ENCODE results near the gene CAPN15. TPM values are rescaled to one million over a fixed set of nuclear protein-coding genes. Genes with fewer than 3 reads are reported as not detected.
"Not testable (repeated sequence)": the region's sequence is repeated elsewhere in the genome, so short reads cannot be mapped to it uniquely, and the experiment has no call there.

Gene CAPN15
- total RNA-seq: 10 to 100 TPM; 76.4 to 81.2 TPM

GRCh38 chr16:527015-527903 lies at the start of gene CAPN15:
Gene CAPN15 (plus strand): TSS chr16:527712. CDS start chr16:546839, 19,127 bp downstream.
- intact Hi-C loops (cut with micrococcal nuclease): loop anchor here (5.0 kb wide), 1 partner anchor 130 kb away; the partner anchor contains the start of gene NME4
- peak; percentile 76 for ATAC-seq
- no peaks in the 10 kb centered on the region for H3K27me3 Mint-ChIP-seq
- peak; percentile 84 for DNase-seq
- ChIA-PET POLR2A (interaction anchor here (0.5 to 1.4 kb wide), 7 partner anchors 48 to 448 kb away, joined by 3 to 4 read pairs (median 3); partner anchors contain the start of gene FAM234A), CTCF (interaction anchor here (0.8 to 2.4 kb wide), 4 partner anchors 20 to 215 kb away, joined by 3 to 7 read pairs (median 4); partner anchors contain the start of gene METTL26)
- H3K27ac Mint-ChIP-seq: peak within 1 kb of the TSS; percentile 96
- peaks cover 16% of the 10 kb centered on the region for H3K36me3 Mint-ChIP-seq (ENCODE audit: low read depth)
- H3K4me3 Mint-ChIP-seq: peak within 1 kb of the TSS; percentile 90
- peak; percentile 31 for TF ChIP-seq CTCF (IDR thresholded peaks at IDR 0.05)
- H3K9me3 Mint-ChIP-seq: no peaks in the 10 kb centered on the region
- peaks cover 34% of the 10 kb centered on the region for H3K4me1 Mint-ChIP-seq (ENCODE audit: low read depth)

GRCh38 chr16:478287-478686 lies 49.2 kb upstream of the CAPN15 start:
- POLR2A ChIA-PET; H3K9me3 Mint-ChIP-seq; ATAC-seq; DNase-seq; H3K27ac Mint-ChIP-seq; H3K4me1 Mint-ChIP-seq (ENCODE audit: low read depth); CTCF ChIA-PET; H3K27me3 Mint-ChIP-seq; H3K4me3 Mint-ChIP-seq; H3K36me3 Mint-ChIP-seq (ENCODE audit: low read depth); intact Hi-C loops (cut with micrococcal nuclease): not testable (repeated sequence)

- DNase-seq (no peak), ATAC-seq (no peak)
- CTCF ChIA-PET: no interaction called here
- POLR2A ChIA-PET: no interaction called here
- intact Hi-C loops (cut with micrococcal nuclease): no loop called here
- Mint-ChIP-seq H3K27ac (no peak overlapping the region), H3K27me3 (no peaks in the 10 kb centered on the region), H3K9me3 (no peaks in the 10 kb centered on the region), H3K4me1 (ENCODE audit: low read depth) (no peaks in the 10 kb centered on the region), H3K4me3 (no peak overlapping the region), H3K36me3 (ENCODE audit: low read depth) (no peaks in the 10 kb centered on the region)
- TF ChIP-seq CTCF (IDR thresholded peaks at IDR 0.05): no peak
Observed at GRCh38 chr16:482468-483185, 44.9 kb upstream of the CAPN15 start.

- ChIA-PET CTCF (no interaction called here), POLR2A (no interaction called here)
- TF ChIP-seq CTCF (IDR thresholded peaks at IDR 0.05): no peak
- intact Hi-C loops (cut with micrococcal nuclease): no loop called here
- Mint-ChIP-seq H3K27ac (no peak overlapping the region), H3K36me3 (ENCODE audit: low read depth) (peaks cover 1% of the 10 kb centered on the region), H3K27me3 (no peaks in the 10 kb centered on the region), H3K4me1 (ENCODE audit: low read depth) (no peaks in the 10 kb centered on the region), H3K4me3 (no peak overlapping the region), H3K9me3 (no peaks in the 10 kb centered on the region)
- no peak for DNase-seq
- ATAC-seq: no peak
Observed at GRCh38 chr16:483341-484075, 44.0 kb upstream of the CAPN15 start.

- POLR2A ChIA-PET: no interaction called here
- DNase-seq (no peak), ATAC-seq (no peak)
- Mint-ChIP-seq H3K4me3 (no peak overlapping the region), H3K36me3 (ENCODE audit: low read depth) (peaks cover 1% of the 10 kb centered on the region), H3K4me1 (ENCODE audit: low read depth) (no peaks in the 10 kb centered on the region), H3K9me3 (no peaks in the 10 kb centered on the region), H3K27ac (no peak overlapping the region), H3K27me3 (no peaks in the 10 kb centered on the region)
- intact Hi-C loops (cut with micrococcal nuclease): no loop called here
- CTCF ChIA-PET: interaction anchor here (1.7 kb wide), 1 partner anchor 98 kb away, joined by 5 read pairs; no protein-coding TSS in a partner anchor
- TF ChIP-seq CTCF (IDR thresholded peaks at IDR 0.05): no peak
Observed at GRCh38 chr16:489606-490005, 37.9 kb upstream of the CAPN15 start.
